Lung (tissue), 12 donors: ENCODE results near the gene MDGA2. TPM values are rescaled to one million over a fixed set of nuclear protein-coding genes. Genes with fewer than 3 reads are reported as not detected.

ENCODE experiments used
- ATAC-seq: fragments of 200-7000 bp; cut with Tn5 transposase; one replicate; pipeline ENCODE4 v1.9.1; 2020; ENCODE audit warnings: moderate number of reproducible peaks; ENCODE audit not compliant: insufficient read depth, low FRiP score
- DNase-seq, 3 donors: peaks; one replicate each; pipeline ENCODE4 v3.0.0-alpha.2; 2013 to 2017
- H3K27ac ChIP-seq, 2 donors: one replicate each; pipeline ENCODE4 v1.5.1; 2013; ENCODE audit warnings: mild to moderate bottlenecking in 2 of 2, moderate library complexity in 2 of 2, control low read depth in 1 of 2, inconsistent platforms in 1 of 2, low read depth in 1 of 2, low read length in 1 of 2
- H3K27me3 ChIP-seq, 3 donors: one replicate each; pipeline ENCODE4 v1.5.1; 2013; ENCODE audit warnings: low read length in 2 of 3; ENCODE audit not compliant: control insufficient read depth in 3 of 3, insufficient read depth in 3 of 3
- H3K36me3 ChIP-seq, 4 donors: one replicate each; pipeline ENCODE4 v1.5.1; 2013; ENCODE audit warnings: low read length in 4 of 4, mild to moderate bottlenecking in 1 of 4, moderate library complexity in 1 of 4; ENCODE audit not compliant: control insufficient read depth in 4 of 4, insufficient read depth in 4 of 4
- H3K4me1 ChIP-seq, 5 donors: one replicate each; pipeline ENCODE4 v1.5.1; 2013; ENCODE audit warnings: low read length in 5 of 5, mild to moderate bottlenecking in 2 of 5, moderate library complexity in 1 of 5; ENCODE audit not compliant: control insufficient read depth in 5 of 5, insufficient read depth in 5 of 5
- H3K4me3 ChIP-seq: one replicate; pipeline ENCODE4 v1.5.1; 2013; ENCODE audit warnings: mild to moderate bottlenecking, control low read depth, moderate library complexity
- H3K9ac ChIP-seq, 2 donors: one replicate each; pipeline ENCODE4 v1.5.1; 2013; ENCODE audit warnings: low read length in 2 of 2, control low read depth in 1 of 2; ENCODE audit not compliant: insufficient read depth in 1 of 2
- H3K9me3 ChIP-seq, 4 donors: one replicate each; pipeline ENCODE4 v1.5.1; 2013; ENCODE audit warnings: low read length in 3 of 4, mild to moderate bottlenecking in 1 of 4, moderate library complexity in 1 of 4; ENCODE audit not compliant: control insufficient read depth in 4 of 4, insufficient read depth in 3 of 4
- WGBS, 2 donors: extraction: QIAGEN DNeasy Blood & Tissue Kit; methylation state at CpG; one replicate each; pipeline ENCODE4 v1.1.7; 2013; 5-methylcytosine and 5-hydroxymethylcytosine counted together
- polyA plus RNA-seq, 2 donors: library from polyadenylated mRNA; stranded (reverse); fragments of 200-250 nt; gene quantifications; one replicate each; pipeline ENCODE4 v1.2.1, GENCODE V29; 2013
- total RNA-seq, 2 donors: library from RNA; depleted of rRNA in 1 of 2; stranded (reverse); fragments of >200 nt in 1 of 2; gene quantifications; one replicate each; pipeline ENCODE4 v1.2.1, GENCODE V29; 2014 to 2021
- TF ChIP-seq, protein P1 (sequence below): IDR thresholded peaks from 2 replicates; pipeline ENCODE4 v1.5.1; 2012; ENCODE audit warnings: mild to moderate bottlenecking; ENCODE audit errors: control extremely low read depth, extremely low read depth
- donor health status: control.
- donor health status: control.
- donor health status: Bipolar disorder and iron deficiency.
- donor health status: healthy.
- donor health status: DM: yes; HTN: yes; CAD: no.

Gene MDGA2
- total and polyA plus RNA-seq, 4 donors = 0.03 to 3.2 TPM; not detected in 2

DNA sequence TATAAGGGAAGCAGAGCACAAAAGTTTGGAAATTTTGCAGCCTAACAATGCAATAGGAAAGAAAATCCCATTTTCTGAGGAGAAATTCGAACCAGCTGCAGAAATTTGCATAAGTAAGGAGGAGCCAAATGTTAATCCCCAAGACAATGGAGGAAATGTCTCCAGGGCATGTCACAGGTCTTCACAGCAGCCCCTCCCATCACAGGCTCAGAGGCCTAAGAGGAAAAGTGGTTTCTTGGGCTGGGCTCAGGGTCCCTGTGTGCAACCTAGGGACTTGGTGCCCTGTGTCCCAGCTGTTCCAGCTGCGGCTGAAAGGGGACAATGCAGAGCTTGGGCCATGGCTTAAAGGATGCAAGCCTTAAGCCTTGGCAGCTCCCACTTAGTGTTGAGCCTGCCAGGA lies 190.0 kb downstream of the MDGA2 start:
- no peak overlapping the region for H3K27ac ChIP-seq

DNA sequence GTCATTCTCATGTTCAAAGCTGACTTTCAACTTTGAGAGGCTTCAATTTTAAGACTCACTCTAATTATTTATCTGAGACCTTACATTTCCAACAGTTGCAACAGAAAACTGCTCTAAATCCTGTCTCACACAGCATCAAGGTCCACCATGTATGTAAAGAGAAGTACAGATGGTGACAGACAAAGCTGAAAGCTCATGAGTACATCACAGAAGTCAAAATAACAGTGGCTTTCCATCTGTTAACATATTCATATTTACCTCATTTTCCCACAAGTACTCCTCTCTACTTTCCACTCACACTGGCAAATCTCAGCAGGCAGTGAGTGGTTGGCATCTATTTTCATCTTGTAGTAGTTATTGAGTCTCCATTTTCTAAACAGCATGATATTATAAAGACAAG lies 192.0 kb downstream of the MDGA2 start:
- Histone ChIP-seq H3K9me3 (no peaks in the 10 kb centered on the region), H3K27ac (no peak overlapping the region), H3K4me3 (no peak overlapping the region), H3K9ac (no peak overlapping the region), H3K36me3 (no peaks in the 10 kb centered on the region), H3K4me1 (no peaks in the 10 kb centered on the region), H3K27me3 (no peaks in the 10 kb centered on the region)
- TF ChIP-seq, protein P1, sequence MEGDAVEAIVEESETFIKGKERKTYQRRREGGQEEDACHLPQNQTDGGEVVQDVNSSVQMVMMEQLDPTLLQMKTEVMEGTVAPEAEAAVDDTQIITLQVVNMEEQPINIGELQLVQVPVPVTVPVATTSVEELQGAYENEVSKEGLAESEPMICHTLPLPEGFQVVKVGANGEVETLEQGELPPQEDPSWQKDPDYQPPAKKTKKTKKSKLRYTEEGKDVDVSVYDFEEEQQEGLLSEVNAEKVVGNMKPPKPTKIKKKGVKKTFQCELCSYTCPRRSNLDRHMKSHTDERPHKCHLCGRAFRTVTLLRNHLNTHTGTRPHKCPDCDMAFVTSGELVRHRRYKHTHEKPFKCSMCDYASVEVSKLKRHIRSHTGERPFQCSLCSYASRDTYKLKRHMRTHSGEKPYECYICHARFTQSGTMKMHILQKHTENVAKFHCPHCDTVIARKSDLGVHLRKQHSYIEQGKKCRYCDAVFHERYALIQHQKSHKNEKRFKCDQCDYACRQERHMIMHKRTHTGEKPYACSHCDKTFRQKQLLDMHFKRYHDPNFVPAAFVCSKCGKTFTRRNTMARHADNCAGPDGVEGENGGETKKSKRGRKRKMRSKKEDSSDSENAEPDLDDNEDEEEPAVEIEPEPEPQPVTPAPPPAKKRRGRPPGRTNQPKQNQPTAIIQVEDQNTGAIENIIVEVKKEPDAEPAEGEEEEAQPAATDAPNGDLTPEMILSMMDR = no peak
- ATAC-seq (no peak), DNase-seq (no peak)

More for the DNA sequence above, 190.0 kb downstream of the MDGA2 start:
- H3K9me3 ChIP-seq = no peaks in the 10 kb centered on the region
- WGBS, 2 donors = 80 to 84% methylated on average over 2 of the region's 2 CpGs
- ATAC-seq = no peak
- DNase-seq = no peak
- H3K27me3 ChIP-seq = no peaks in the 10 kb centered on the region
- no peak overlapping the region for H3K9ac ChIP-seq
- TF ChIP-seq, protein P1 = no peak
- no peaks in the 10 kb centered on the region for H3K4me1 ChIP-seq
- H3K36me3 ChIP-seq = no peaks in the 10 kb centered on the region
- no peak overlapping the region for H3K4me3 ChIP-seq

DNA sequence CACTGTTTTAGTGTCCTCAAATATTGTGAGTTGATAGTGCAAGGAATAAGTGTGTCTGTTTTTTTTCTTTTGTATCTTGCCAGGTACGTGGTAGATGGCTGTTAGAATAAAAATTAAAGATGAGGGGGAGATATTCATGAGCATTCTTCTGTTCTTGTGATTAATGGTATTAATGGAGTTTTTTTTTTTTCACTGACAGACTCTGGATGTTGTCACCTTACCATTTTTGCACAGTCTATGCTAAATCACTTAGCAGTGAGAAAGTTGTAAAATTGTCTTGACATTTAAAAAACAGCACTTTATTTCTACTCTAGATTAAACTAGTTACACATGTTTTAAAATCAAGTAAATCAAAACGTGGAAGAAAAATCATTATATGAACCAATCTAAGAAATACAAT lies 204.3 kb downstream of the MDGA2 start:
- ATAC-seq = no peak
- DNase-seq = no peak
- no peak overlapping the region for H3K9ac ChIP-seq
- H3K4me1 ChIP-seq = no peaks in the 10 kb centered on the region
- H3K27me3 ChIP-seq = no peaks in the 10 kb centered on the region
- no peak overlapping the region for H3K4me3 ChIP-seq
- H3K36me3 ChIP-seq = no peaks in the 10 kb centered on the region
- no peak overlapping the region for H3K27ac ChIP-seq
- TF ChIP-seq, protein P1 = no peak
- WGBS, 2 donors = 45 to 74% methylated on average over 2 of the region's 2 CpGs
- no peaks in the 10 kb centered on the region for H3K9me3 ChIP-seq

DNA sequence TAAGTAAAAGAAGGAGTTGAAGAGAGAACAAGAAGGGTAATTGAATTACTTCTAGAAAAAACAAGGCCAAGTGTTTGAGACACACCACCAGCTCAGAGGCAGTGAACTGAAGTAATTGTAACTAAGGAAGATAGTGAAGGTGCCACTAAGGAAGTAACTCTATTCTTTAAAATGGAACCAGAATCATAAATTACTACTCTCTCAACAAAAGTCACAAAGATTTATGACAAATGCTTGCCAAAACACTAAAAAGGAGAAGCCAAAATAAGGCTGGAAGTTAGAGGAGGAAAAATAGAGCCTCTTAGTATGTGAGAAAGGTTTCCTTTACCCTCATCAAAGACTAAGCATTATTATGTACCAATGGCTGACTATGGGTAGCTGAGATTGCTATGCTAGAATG lies 208.5 kb downstream of the MDGA2 start:
- no peak overlapping the region for H3K9ac ChIP-seq
- TF ChIP-seq, protein P1 = no peak
- H3K4me1 ChIP-seq = no peaks in the 10 kb centered on the region
- H3K4me3 ChIP-seq = no peak overlapping the region
- no peaks in the 10 kb centered on the region for H3K9me3 ChIP-seq
- DNase-seq (no peak), ATAC-seq (no peak)
- no peaks in the 10 kb centered on the region for H3K27me3 ChIP-seq
- no peaks in the 10 kb centered on the region for H3K36me3 ChIP-seq
- H3K27ac ChIP-seq = no peak overlapping the region
